ENCODE measurements around the gene KCNJ11.
"Not testable (repeated sequence)": the region's sequence is repeated elsewhere in the genome, so short reads cannot be mapped to it uniquely, and the experiment has no call there.

KCNJ11 gene

GRCh38 chr11:17388609-17389210 is at the start of gene KCNJ11:
TSS of gene KCNJ11 (minus strand) at chr11:17388659. CDS start at chr11:17388091, 568 bp downstream.
- Histone ChIP-seq H3K27ac (ENCODE audit: low read depth, low read length) (no peak within 1 kb of the TSS), H3K9ac (ENCODE audit: low read depth in 1 of 2, low read length in 2 of 2) (no peak within 1 kb of the TSS), H3K4me3 (ENCODE audit: low read depth in 1 of 2, low read length in 2 of 2) (peak within 1 kb of the TSS; percentile 70), H3K9me3 (ENCODE audit: control insufficient read depth in 1 of 2, low read length in 2 of 2) (no peaks in the 10 kb centered on the region), H3K27me3 (ENCODE audit: control insufficient read depth in 1 of 2, insufficient read depth in 2 of 2, low read length in 2 of 2) (no peaks in the 10 kb centered on the region), H3K36me3 (ENCODE audit: control insufficient read depth in 1 of 2, insufficient read depth in 2 of 2, low read length in 2 of 2) (no peaks in the 10 kb centered on the region), H3K4me1 (ENCODE audit: control insufficient read depth in 1 of 2, insufficient read depth in 2 of 2, low read length in 2 of 2) (peaks cover 0 to 10% of the 10 kb centered on the region in 2 donors)

GRCh38 chr11:17437366-17437765 is 48.9 kb upstream of the KCNJ11 start:
- Histone ChIP-seq H3K9me3 (ENCODE audit: control insufficient read depth in 1 of 2, low read length in 2 of 2) (no peaks in the 10 kb centered on the region), H3K27ac (ENCODE audit: low read depth, low read length) (no peak overlapping the region), H3K36me3 (ENCODE audit: control insufficient read depth in 1 of 2, insufficient read depth in 2 of 2, low read length in 2 of 2) (no peaks in the 10 kb centered on the region)

GRCh38 chr11:17434108-17434507 is 45.6 kb upstream of the KCNJ11 start:
- no peaks in the 10 kb centered on the region for H3K4me1 ChIP-seq (ENCODE audit: control insufficient read depth in 1 of 2, insufficient read depth in 2 of 2, low read length in 2 of 2)
- H3K27ac ChIP-seq (ENCODE audit: low read depth, low read length) = no peak overlapping the region
- H3K9me3 ChIP-seq (ENCODE audit: control insufficient read depth in 1 of 2, low read length in 2 of 2) = no peaks in the 10 kb centered on the region
- H3K4me3 ChIP-seq (ENCODE audit: low read depth in 1 of 2, low read length in 2 of 2) = no peak overlapping the region
- H3K27me3 ChIP-seq (ENCODE audit: control insufficient read depth in 1 of 2, insufficient read depth in 2 of 2, low read length in 2 of 2) = no peaks in the 10 kb centered on the region
- H3K36me3 ChIP-seq (ENCODE audit: control insufficient read depth in 1 of 2, insufficient read depth in 2 of 2, low read length in 2 of 2) = no peaks in the 10 kb centered on the region
- no peak overlapping the region for H3K9ac ChIP-seq (ENCODE audit: low read depth in 1 of 2, low read length in 2 of 2)

More at GRCh38 chr11:17437366-17437765, 48.9 kb upstream of the KCNJ11 start:
- H3K4me1 ChIP-seq (ENCODE audit: control insufficient read depth in 1 of 2, insufficient read depth in 2 of 2, low read length in 2 of 2) = no peaks in the 10 kb centered on the region
- no peak overlapping the region for H3K4me3 ChIP-seq (ENCODE audit: low read depth in 1 of 2, low read length in 2 of 2)
- no peak overlapping the region for H3K9ac ChIP-seq (ENCODE audit: low read depth in 1 of 2, low read length in 2 of 2)
- H3K27me3 ChIP-seq (ENCODE audit: control insufficient read depth in 1 of 2, insufficient read depth in 2 of 2, low read length in 2 of 2) = peaks cover 0 to 4% of the 10 kb centered on the region in 2 donors

- no peaks in the 10 kb centered on the region for H3K36me3 ChIP-seq (ENCODE audit: control insufficient read depth in 1 of 2, insufficient read depth in 2 of 2, low read length in 2 of 2)
- H3K27me3 ChIP-seq (ENCODE audit: control insufficient read depth in 1 of 2, insufficient read depth in 2 of 2, low read length in 2 of 2) = no peaks in the 10 kb centered on the region
- no peaks in the 10 kb centered on the region for H3K9me3 ChIP-seq (ENCODE audit: control insufficient read depth in 1 of 2, low read length in 2 of 2)
- no peaks in the 10 kb centered on the region for H3K4me1 ChIP-seq (ENCODE audit: control insufficient read depth in 1 of 2, insufficient read depth in 2 of 2, low read length in 2 of 2)
- no peak overlapping the region for H3K27ac ChIP-seq (ENCODE audit: low read depth, low read length)
- no peak overlapping the region for H3K4me3 ChIP-seq (ENCODE audit: low read depth in 1 of 2, low read length in 2 of 2)
- no peak overlapping the region for H3K9ac ChIP-seq (ENCODE audit: low read depth in 1 of 2, low read length in 2 of 2)
These were observed 43.5 kb upstream of the KCNJ11 start for GRCh38 chr11:17432002-17432401.

GRCh38 chr11:17431139-17431538 is 42.7 kb upstream of the KCNJ11 start:
- H3K27ac ChIP-seq (ENCODE audit: low read depth, low read length) = no peak overlapping the region
- H3K4me3 ChIP-seq (ENCODE audit: low read depth in 1 of 2, low read length in 2 of 2) = no peak overlapping the region
- H3K9ac ChIP-seq (ENCODE audit: low read depth in 1 of 2, low read length in 2 of 2) = no peak overlapping the region
- no peaks in the 10 kb centered on the region for H3K4me1 ChIP-seq (ENCODE audit: control insufficient read depth in 1 of 2, insufficient read depth in 2 of 2, low read length in 2 of 2)
- H3K27me3 ChIP-seq (ENCODE audit: control insufficient read depth in 1 of 2, insufficient read depth in 2 of 2, low read length in 2 of 2) = no peaks in the 10 kb centered on the region
- no peaks in the 10 kb centered on the region for H3K36me3 ChIP-seq (ENCODE audit: control insufficient read depth in 1 of 2, insufficient read depth in 2 of 2, low read length in 2 of 2)
- H3K9me3 ChIP-seq (ENCODE audit: control insufficient read depth in 1 of 2, low read length in 2 of 2) = no peaks in the 10 kb centered on the region

GRCh38 chr11:17430616-17431015 is 42.2 kb upstream of the KCNJ11 start:
- Histone ChIP-seq H3K4me1 (ENCODE audit: control insufficient read depth in 1 of 2, insufficient read depth in 2 of 2, low read length in 2 of 2) (no peaks in the 10 kb centered on the region), H3K9me3 (ENCODE audit: control insufficient read depth in 1 of 2, low read length in 2 of 2) (no peaks in the 10 kb centered on the region), H3K27me3 (ENCODE audit: control insufficient read depth in 1 of 2, insufficient read depth in 2 of 2, low read length in 2 of 2) (no peaks in the 10 kb centered on the region), H3K27ac (ENCODE audit: low read depth, low read length) (no peak overlapping the region), H3K4me3 (ENCODE audit: low read depth in 1 of 2, low read length in 2 of 2) (no peak overlapping the region), H3K36me3 (ENCODE audit: control insufficient read depth in 1 of 2, insufficient read depth in 2 of 2, low read length in 2 of 2) (no peaks in the 10 kb centered on the region), H3K9ac (ENCODE audit: low read depth in 1 of 2, low read length in 2 of 2) (no peak overlapping the region)

GRCh38 chr11:17428925-17429324 is 40.5 kb upstream of the KCNJ11 start:
- no peaks in the 10 kb centered on the region for H3K9me3 ChIP-seq (ENCODE audit: control insufficient read depth in 1 of 2, low read length in 2 of 2)
- H3K4me3 ChIP-seq (ENCODE audit: low read depth in 1 of 2, low read length in 2 of 2) = no peak overlapping the region
- H3K36me3 ChIP-seq (ENCODE audit: control insufficient read depth in 1 of 2, insufficient read depth in 2 of 2, low read length in 2 of 2) = no peaks in the 10 kb centered on the region
- H3K27ac ChIP-seq (ENCODE audit: low read depth, low read length) = no peak overlapping the region
- H3K27me3 ChIP-seq (ENCODE audit: control insufficient read depth in 1 of 2, insufficient read depth in 2 of 2, low read length in 2 of 2) = no peaks in the 10 kb centered on the region
- H3K4me1 ChIP-seq (ENCODE audit: control insufficient read depth in 1 of 2, insufficient read depth in 2 of 2, low read length in 2 of 2) = peaks cover under 1 to 1% of the 10 kb centered on the region in 2 donors
- H3K9ac ChIP-seq (ENCODE audit: low read depth in 1 of 2, low read length in 2 of 2) = no peak overlapping the region

GRCh38 chr11:17428261-17428660 is 39.8 kb upstream of the KCNJ11 start:
- Histone ChIP-seq H3K9ac (ENCODE audit: low read depth in 1 of 2, low read length in 2 of 2) (no peak overlapping the region), H3K4me3 (ENCODE audit: low read depth in 1 of 2, low read length in 2 of 2) (no peak overlapping the region), H3K4me1 (ENCODE audit: control insufficient read depth in 1 of 2, insufficient read depth in 2 of 2, low read length in 2 of 2) (peaks cover 7 to 8% of the 10 kb centered on the region in 2 donors), H3K36me3 (ENCODE audit: control insufficient read depth in 1 of 2, insufficient read depth in 2 of 2, low read length in 2 of 2) (no peaks in the 10 kb centered on the region), H3K9me3 (ENCODE audit: control insufficient read depth in 1 of 2, low read length in 2 of 2) (no peaks in the 10 kb centered on the region), H3K27ac (ENCODE audit: low read depth, low read length) (no peak overlapping the region), H3K27me3 (ENCODE audit: control insufficient read depth in 1 of 2, insufficient read depth in 2 of 2, low read length in 2 of 2) (no peaks in the 10 kb centered on the region)

- not testable (repeated sequence) for H3K27me3 ChIP-seq (ENCODE audit: control insufficient read depth in 1 of 2, insufficient read depth in 2 of 2, low read length in 2 of 2); H3K36me3 ChIP-seq (ENCODE audit: control insufficient read depth in 1 of 2, insufficient read depth in 2 of 2, low read length in 2 of 2); H3K9me3 ChIP-seq (ENCODE audit: control insufficient read depth in 1 of 2, low read length in 2 of 2); H3K27ac ChIP-seq (ENCODE audit: low read depth, low read length); H3K4me3 ChIP-seq (ENCODE audit: low read depth in 1 of 2, low read length in 2 of 2); H3K4me1 ChIP-seq (ENCODE audit: control insufficient read depth in 1 of 2, insufficient read depth in 2 of 2, low read length in 2 of 2); H3K9ac ChIP-seq (ENCODE audit: low read depth in 1 of 2, low read length in 2 of 2)
These were observed 37.8 kb upstream of the KCNJ11 start for GRCh38 chr11:17426233-17426632.

- Histone ChIP-seq H3K9ac (ENCODE audit: low read depth in 1 of 2, low read length in 2 of 2) (no peak overlapping the region), H3K4me1 (ENCODE audit: control insufficient read depth in 1 of 2, insufficient read depth in 2 of 2, low read length in 2 of 2) (peaks cover 8 to 9% of the 10 kb centered on the region in 2 donors), H3K36me3 (ENCODE audit: control insufficient read depth in 1 of 2, insufficient read depth in 2 of 2, low read length in 2 of 2) (no peaks in the 10 kb centered on the region), H3K4me3 (ENCODE audit: low read depth in 1 of 2, low read length in 2 of 2) (no peak overlapping the region), H3K27me3 (ENCODE audit: control insufficient read depth in 1 of 2, insufficient read depth in 2 of 2, low read length in 2 of 2) (no peaks in the 10 kb centered on the region), H3K9me3 (ENCODE audit: control insufficient read depth in 1 of 2, low read length in 2 of 2) (no peaks in the 10 kb centered on the region), H3K27ac (ENCODE audit: low read depth, low read length) (no peak overlapping the region)
These were observed 35.3 kb upstream of the KCNJ11 start for GRCh38 chr11:17423533-17424310.
